Nephron (organoid): ENCODE data around the gene AKNA.

ENCODE experiments used
- H3K27ac Mint-ChIP-seq, 3 experiments: 2 replicates each; pipeline ENCODE4 v1.8.0; 2020; ENCODE audit warnings: mixed read lengths in 3 of 3, mild to moderate bottlenecking in 2 of 3, moderate library complexity in 1 of 3
- H3K27me3 Mint-ChIP-seq: 2 replicates; pipeline ENCODE4 v1.8.0; 2021; ENCODE audit warnings: low read depth, mild to moderate bottlenecking, moderate library complexity, mixed read lengths
- H3K36me3 Mint-ChIP-seq: 2 replicates; pipeline ENCODE4 v1.8.0; 2020; ENCODE audit warnings: low read depth, mixed read lengths
- H3K4me1 Mint-ChIP-seq: 2 replicates; pipeline ENCODE4 v1.8.0; 2020; ENCODE audit warnings: mixed read lengths
- H3K4me3 Mint-ChIP-seq, 3 experiments: 2 replicates each; pipeline ENCODE4 v1.8.0; 2020; ENCODE audit warnings: mild to moderate bottlenecking in 3 of 3, mixed read lengths in 3 of 3, moderate library complexity in 2 of 3
- H3K9me3 Mint-ChIP-seq: 2 replicates; pipeline ENCODE4 v1.8.0; 2020; ENCODE audit warnings: mixed read lengths
- TF ChIP-seq, protein P1 (sequence below), 3 experiments: fragments of 200-600 bp; sonication (generic); IDR thresholded peaks; one replicate each; pipeline ENCODE4 v1.5.0; 2021; ENCODE audit warnings: antibody characterized with exemption in 3 of 3; ENCODE audit not compliant: unreplicated experiment in 3 of 3

AKNA gene

GRCh38 chr9:114384341-114384740, 3.4 kb downstream of the AKNA start:
- TF ChIP-seq, protein P1, sequence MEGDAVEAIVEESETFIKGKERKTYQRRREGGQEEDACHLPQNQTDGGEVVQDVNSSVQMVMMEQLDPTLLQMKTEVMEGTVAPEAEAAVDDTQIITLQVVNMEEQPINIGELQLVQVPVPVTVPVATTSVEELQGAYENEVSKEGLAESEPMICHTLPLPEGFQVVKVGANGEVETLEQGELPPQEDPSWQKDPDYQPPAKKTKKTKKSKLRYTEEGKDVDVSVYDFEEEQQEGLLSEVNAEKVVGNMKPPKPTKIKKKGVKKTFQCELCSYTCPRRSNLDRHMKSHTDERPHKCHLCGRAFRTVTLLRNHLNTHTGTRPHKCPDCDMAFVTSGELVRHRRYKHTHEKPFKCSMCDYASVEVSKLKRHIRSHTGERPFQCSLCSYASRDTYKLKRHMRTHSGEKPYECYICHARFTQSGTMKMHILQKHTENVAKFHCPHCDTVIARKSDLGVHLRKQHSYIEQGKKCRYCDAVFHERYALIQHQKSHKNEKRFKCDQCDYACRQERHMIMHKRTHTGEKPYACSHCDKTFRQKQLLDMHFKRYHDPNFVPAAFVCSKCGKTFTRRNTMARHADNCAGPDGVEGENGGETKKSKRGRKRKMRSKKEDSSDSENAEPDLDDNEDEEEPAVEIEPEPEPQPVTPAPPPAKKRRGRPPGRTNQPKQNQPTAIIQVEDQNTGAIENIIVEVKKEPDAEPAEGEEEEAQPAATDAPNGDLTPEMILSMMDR (IDR thresholded peaks at IDR 0.05; ENCODE audit: unreplicated experiment in 3 of 3) = no peak
- H3K9me3 Mint-ChIP-seq = no peaks in the 10 kb centered on the region
- H3K4me1 Mint-ChIP-seq = peaks cover 57% of the 10 kb centered on the region
- peaks cover 6% of the 10 kb centered on the region for H3K27me3 Mint-ChIP-seq
- H3K4me3 Mint-ChIP-seq = no peak overlapping the region
- peaks cover 5% of the 10 kb centered on the region for H3K36me3 Mint-ChIP-seq
- no peak overlapping the region for H3K27ac Mint-ChIP-seq

DNA sequence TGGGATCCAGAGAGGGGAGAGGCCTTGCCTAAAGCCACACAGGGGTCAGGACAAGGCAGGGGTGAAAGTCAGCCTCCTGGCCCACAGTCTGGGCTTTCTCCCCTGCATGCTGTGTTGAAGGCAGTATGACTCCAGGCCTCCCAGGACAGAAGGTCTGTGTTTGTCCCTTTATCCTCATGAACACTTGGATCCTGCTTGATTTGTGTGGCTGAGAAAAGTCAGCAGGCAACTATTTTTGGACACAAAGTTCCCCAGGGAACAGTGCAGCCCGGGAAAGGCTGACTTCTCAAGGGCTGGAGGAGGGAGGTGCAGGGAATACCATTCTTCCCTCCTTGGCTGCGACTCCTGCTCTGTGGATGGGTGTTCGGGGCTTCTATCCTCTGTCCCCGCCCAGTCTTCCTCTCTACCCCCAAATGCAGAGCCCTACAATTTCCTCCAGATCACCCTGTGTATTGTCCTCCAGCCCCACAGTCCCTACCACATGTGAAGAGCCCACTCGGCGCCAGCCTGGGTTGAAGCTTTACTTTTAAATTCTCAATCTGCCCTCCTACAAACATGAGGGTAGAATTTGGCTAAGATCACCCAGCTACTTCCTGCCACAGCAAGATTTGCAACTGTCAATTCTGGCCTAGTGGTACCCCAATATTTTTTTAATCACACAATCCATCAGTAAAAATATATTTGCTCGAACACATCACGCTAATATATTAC, 4.1 kb downstream of the AKNA start:
- TF ChIP-seq, protein P1 (IDR thresholded peaks at IDR 0.05; ENCODE audit: unreplicated experiment in 3 of 3) = no peak
- H3K36me3 Mint-ChIP-seq = peaks cover 7% of the 10 kb centered on the region
- H3K27ac Mint-ChIP-seq = peak overlapping the region; percentile 66 to 70 (median 69)

DNA sequence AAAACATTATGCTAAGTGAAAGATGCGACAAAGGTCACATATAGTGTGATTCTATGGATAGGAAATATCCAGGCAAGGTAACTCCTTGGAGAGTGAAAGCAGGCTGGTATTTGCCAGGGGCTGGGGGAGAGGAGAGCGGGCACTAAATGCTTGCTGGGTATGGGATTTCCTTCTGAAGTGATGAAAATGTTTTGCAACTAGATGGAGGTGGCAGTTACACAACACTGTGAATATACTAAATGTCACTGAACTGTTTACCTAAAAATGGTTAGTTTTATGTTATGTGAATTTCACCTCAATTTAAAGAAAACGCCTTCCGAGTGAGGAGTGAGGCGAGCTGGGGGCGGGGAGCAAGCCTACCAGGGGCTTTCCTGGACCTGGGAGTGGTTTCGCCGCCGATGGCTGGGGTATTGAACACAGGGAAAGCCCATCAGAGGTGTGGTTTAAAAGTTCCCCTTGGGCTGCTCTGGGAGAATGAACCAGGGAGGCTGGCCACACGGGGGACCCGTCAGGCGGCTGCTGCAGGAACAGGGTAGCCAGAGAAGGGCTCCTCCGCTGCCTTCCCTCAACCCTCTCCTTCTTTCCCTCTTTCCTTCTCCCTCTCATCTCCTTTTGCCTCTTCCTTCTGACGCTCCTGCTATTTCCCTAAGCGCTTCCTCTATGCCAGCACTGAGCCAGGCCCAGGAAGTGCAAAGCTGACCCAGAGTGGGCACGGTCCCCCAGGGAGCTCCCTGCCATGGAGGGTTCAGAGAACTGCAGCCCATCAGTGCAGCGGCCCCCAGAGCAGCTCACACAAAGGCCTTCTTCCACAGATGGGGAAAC, 4.9 kb downstream of the AKNA start:
- TF ChIP-seq, protein P1 (IDR thresholded peaks at IDR 0.05; ENCODE audit: unreplicated experiment in 3 of 3) = peak in 1 of 3 experiments; percentile 15
- Mint-ChIP-seq H3K4me3 (peak overlapping the region in 1 of 3 experiments; percentile 13), H3K36me3 (peaks cover 14% of the 10 kb centered on the region), H3K27me3 (peaks cover 6% of the 10 kb centered on the region), H3K9me3 (no peaks in the 10 kb centered on the region), H3K4me1 (peaks cover 47% of the 10 kb centered on the region), H3K27ac (peak overlapping the region; percentile 66 to 70 (median 69))

More for the DNA sequence above, 4.1 kb downstream of the AKNA start:
- H3K4me1 Mint-ChIP-seq = peaks cover 52% of the 10 kb centered on the region
- H3K4me3 Mint-ChIP-seq = peak overlapping the region; percentile 4 to 17 (median 15)
- H3K27me3 Mint-ChIP-seq = peaks cover 6% of the 10 kb centered on the region
- H3K9me3 Mint-ChIP-seq = no peaks in the 10 kb centered on the region

DNA sequence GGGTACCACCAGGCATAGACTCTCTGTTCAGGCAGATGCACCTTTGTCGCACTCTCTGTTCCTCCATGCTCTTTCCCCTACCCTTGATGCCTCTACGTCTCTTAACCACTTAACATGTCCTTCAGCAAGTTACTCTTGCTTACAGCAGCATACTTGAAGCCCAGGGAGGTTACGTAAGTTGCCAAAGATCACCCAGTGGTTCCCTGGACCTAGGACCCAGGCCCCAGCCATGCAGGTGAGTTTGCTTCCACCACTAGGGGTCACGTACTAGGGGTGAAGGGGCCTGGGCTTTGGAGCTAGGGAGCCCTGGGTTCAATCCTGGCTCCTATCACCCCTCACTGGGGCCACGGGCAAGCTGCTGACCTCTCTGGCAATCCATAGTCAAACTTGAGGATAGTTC, 8.9 kb downstream of the AKNA start:
- Mint-ChIP-seq H3K27me3 (no peaks in the 10 kb centered on the region), H3K9me3 (no peaks in the 10 kb centered on the region), H3K36me3 (peaks cover 21% of the 10 kb centered on the region), H3K4me1 (peaks cover 16% of the 10 kb centered on the region), H3K4me3 (no peak overlapping the region), H3K27ac (no peak overlapping the region)
- TF ChIP-seq, protein P1 (IDR thresholded peaks at IDR 0.05; ENCODE audit: unreplicated experiment in 3 of 3) = no peak

DNA sequence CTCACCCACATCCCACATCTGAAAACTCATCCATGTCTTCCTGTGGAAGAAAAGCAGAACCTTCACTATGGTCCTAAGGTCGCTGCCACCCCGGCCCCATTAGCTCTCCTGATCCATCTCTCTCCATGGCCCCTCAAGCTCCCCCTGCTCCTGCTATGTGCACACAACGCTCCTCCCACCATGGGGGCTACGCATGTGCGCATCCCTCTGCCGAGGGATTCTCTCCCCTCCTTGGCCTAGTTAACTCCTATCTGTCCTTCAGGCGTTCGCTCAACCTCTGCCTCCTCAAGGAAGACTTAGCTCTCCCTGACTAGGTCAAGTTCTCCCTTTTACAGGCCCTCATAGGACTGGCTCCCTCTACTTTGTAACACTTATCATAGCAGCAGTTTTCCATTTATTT, 9.8 kb downstream of the AKNA start:
- Mint-ChIP-seq H3K27me3 (no peaks in the 10 kb centered on the region), H3K4me3 (no peak overlapping the region), H3K4me1 (peaks cover 7% of the 10 kb centered on the region), H3K27ac (no peak overlapping the region), H3K9me3 (no peaks in the 10 kb centered on the region), H3K36me3 (peaks cover 21% of the 10 kb centered on the region)
- TF ChIP-seq, protein P1 (IDR thresholded peaks at IDR 0.05; ENCODE audit: unreplicated experiment in 3 of 3) = no peak
